NCI-H1694 (cell line): Measurements from ENCODE around the gene STK33.

ENCODE experiments used
- DNase-seq: peaks from one replicate; lab custom pipeline; 2025; lab: John Stamatoyannopoulos, UW

STK33 gene

DNA sequence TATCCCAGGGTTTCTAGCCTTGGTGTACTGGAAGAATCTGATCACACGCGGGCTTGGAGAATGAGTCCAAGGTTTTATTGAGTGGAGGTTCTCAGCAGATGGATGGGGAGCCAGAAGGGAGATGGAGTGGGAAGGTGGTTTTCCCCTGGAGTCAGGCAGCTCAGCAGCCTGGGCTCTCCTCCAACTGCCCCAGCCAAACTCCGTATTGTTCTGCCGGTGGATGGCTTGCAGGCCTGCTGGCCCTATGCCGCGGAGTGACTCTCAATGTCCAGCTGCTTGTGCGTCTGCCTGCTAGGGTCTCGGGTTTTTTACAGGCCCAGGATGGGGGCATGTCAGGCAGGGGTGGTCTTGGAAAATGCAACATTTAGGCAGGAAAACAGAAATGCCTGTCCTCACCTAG is 168.0 kb downstream of the STK33 start:
- DNase-seq = no peak

DNA sequence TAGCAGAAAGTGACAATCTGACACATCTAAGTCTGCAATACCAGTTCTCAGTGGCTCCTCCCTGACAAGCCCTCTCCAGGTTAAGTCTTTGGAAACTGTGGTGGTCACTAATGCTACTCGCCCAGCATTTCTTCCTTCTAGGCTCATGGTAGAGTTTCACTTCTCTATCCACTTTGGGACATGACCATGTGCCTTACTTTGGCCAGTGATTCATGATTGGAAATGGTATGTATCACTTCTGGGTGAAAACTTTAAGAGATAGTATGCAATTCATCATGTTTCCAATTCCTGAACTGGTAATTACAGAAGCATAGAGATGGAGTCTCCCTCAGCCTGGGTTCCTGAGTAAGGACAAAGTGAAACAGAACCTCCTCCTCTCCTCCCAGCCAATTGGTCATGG is 178.8 kb downstream of the STK33 start:
- no peak for DNase-seq

DNA sequence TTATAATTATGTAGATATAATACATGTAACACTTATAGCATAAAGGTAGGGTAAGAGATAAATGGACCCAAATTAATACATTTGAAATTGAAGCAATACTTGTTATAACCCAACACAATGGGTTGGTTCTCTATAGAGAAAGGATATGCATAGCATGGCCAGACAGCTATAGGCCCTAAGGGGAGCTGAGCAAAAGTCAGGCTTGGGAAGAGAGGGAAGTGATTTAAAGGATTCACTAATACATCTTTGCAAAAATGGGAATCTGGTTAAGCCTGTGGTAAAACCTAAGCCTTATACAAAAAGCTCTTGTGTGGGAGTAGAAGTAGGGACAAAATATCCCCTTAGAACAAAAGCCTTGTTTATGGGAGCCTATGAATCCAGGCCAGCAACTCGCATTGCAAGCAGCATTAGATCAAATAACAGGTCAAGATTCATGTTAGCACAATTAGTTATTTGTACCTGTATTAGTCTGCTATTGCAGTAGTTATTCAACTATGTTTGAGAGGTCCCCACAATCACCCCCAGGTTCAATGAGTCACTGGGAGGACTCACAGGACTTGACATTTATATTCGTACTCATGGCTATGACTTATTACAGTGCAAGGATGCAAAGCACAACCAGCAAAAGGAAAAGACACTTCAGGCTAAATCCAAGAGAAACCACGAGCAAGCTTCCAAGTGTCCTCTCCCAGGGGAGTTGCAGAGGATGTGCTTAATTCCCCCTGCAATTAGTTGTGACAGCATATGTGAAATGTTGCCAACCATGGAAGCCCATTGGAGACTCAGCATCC is 185.7 kb downstream of the STK33 start:
- no peak for DNase-seq

DNA sequence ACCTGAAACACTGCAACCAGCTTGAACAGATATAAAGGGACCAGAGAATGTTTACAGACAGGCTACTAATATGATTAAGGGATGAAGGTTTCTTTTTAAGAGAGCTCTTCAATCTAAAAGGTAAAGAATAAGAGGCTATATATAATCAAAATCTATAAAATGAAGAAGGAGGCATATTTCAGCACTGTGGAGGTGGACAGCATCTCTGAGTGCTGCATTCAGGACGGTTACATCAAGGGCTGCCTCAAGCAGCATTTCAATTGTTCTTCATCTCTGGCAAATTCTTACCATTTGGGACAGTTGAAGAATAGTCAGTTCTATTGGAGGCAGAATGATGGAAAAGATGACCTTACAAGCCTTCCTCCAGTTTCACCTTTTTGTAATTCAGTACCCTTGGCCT is 190.7 kb downstream of the STK33 start:
- no peak for DNase-seq

DNA sequence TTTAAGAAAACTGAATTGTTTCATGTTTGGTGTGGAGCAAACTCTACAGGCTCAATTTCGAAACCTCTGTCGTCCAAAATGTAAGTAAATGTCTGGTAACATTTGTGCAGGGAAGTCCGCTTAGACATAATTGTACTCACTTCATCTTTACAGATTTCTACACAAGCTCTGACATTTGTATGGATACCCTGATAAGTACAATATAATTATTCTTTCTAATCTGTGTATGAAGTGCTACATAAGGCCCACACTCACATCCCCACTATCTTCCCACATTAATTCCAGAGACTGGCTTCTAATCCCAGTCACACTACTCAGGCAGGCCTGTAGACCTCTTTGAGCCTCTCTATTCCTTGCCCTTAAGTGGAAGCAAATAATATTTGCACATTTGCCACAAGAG is 201.1 kb downstream of the STK33 start:
- no peak for DNase-seq

DNA sequence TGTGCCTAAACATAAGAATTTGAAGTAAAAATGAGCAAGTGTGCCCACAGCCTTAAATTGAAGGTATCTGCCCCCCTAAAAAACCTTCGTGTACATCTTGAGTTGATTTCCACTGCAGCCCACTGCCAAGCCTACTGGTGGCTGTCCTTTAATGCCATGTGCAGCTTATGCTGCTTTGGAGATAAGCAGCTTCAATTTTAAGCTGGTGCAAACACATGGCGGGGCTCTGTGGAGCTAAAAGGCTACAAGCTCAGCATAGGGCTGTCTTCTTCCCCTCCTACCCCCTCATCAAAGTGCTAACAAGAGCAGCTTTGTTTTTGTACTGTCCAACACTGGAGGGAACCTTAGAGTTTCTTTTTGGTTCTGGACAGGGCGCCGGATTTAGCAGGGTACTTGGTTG is 201.9 kb downstream of the STK33 start:
- DNase-seq = no peak

DNA sequence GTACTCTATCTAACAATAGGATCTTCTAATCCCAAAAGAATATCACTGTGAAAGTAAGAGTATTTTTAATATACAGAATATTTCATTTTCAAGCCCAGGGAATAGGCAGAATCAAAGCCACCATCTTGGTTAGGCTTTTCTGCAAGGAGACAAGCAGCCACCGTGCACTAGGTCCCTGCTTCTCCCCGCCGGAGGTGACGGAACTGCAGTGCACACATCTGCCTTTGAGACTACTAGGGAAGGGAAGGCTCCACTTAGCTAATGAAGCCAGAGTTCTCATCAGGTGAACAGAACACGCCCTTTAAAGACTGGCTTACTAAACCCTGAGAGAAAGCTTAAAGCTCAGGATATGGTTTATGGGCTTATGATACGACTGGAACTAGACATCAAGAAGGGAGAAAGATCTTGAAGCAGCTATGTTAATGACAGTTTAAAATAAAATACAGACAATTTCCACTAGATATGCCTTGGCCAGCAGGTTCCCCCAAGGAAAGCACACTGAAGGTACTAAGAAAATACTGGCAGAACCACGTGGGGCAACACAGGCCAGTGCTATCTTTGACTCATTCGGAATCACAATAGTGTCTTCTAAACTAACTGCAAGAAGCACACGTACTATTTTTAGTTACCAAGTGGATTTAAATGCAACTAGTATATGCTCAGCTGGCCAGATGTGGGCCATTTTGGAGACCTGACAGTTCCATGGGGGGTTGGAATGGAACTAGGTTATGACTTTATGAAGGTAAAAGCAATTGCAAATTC is 203.0 kb downstream of the STK33 start:
- DNase-seq = no peak

DNA sequence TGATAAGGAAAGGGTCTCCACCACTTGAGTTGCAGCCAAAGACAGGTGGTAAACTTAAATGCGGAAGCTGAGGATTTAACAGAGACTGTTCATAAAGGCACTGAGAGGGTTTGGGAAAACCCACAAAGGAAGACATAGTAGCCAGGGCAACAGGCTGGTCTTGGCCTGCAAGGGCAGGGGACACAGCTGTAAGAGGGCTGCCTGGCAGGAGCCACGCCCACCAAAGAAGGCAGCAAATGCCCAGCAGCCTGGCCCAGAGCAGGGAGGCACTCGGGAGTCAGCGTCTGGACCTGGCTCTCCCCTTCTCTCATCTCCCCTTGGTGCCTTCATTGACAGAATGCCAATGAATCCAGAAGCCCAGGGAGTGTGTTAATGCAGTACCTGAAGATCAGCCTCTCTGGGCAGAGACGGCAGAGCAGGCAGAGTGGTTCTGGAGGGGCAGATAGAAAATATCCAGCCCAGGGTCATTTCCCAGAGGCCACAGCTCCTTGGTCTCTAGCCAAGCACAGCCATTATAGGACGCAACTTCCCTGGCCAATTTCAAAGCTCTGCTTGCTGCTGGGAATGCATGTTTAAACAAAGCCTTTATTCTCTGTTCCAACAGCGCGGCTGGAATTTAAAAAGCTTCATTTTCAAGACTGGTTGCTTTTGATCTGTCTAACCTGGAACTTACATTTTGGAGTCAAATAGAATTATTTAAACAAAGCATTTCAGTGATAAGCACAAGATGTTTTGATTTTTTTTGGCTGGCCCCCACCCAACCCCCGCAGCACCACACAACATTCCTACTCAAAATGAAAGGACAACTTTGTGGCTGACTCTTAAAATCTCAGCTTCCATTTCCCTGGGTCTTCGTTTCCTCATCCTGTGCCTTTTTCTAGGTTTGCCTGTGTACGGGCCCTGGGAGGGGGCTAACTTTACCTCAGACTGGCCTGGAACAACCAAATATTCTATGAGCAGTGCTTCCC is 204.7 kb downstream of the STK33 start:
- no peak for DNase-seq

DNA sequence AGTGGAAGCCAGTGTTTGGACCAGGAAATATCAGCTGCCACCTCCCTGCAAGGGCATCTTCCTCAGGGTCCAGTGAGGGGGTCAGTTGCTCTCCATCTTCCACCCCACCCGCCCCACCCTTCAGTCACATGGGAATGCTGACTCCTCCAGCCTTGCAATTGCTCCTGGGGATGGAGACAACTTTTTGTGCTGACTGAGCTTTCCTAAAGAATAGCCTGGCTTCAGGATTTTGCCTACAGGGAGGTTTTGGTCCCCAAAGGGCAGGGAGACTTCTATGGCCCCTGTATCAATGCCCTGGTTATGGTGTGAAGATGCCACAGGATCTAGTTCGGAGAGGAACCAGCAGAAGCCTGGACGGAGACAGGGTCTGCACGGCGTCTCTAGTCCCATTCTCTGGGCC is 206.3 kb downstream of the STK33 start:
- no peak for DNase-seq

DNA sequence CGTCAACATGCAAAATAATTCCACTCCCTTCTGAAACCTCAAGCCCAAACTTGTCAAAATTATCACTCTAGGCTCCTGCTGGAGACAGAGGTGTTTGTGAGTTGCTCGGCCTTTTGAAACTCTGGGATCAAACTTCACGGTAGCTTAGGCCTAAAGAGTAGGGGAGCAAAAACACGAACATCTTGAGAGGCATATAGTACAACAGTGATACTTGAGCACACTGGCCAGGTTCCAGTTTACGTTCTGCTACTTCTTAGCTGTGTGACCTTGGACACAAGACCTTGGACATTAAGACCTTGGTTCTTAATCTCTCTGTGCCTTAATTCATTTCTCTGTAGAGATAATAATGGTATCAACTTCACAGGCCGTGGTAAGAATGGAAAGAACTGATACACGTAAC is 206.9 kb downstream of the STK33 start:
- no peak for DNase-seq

DNA sequence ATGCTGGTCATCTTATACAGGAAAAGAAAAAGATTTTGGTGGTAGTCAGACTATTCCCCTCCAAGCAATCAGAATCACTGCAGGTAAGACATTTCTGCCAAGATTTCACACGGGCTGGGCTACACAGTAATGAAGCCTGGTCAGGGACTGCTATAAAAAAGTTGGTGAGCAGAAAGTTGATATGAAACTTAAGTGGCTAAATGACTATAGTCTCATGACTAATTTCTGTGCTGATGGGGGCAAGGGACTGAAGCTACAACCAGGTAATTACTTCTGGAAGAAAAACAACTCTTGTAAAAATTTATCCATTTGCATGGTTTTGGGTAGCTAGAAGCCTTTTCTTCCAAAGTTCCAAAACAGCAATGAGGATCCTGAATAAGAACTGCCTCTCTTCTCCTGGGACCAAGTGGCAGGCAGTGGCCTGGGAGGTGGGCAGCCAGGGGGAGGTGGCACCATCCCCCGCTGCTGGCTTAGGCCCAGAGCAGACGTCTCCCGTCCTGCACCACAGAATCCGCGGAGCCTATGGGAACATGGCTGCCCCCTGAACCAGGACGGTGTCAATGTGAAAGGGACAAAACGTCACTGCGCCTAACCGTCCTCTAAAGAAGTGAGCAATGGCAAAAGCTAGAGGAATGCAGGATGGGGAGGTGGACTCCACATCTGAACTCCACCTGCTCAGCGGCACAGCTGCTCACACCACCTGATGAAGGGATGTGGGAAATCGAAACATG is 207.7 kb downstream of the STK33 start:
- no peak for DNase-seq

DNA sequence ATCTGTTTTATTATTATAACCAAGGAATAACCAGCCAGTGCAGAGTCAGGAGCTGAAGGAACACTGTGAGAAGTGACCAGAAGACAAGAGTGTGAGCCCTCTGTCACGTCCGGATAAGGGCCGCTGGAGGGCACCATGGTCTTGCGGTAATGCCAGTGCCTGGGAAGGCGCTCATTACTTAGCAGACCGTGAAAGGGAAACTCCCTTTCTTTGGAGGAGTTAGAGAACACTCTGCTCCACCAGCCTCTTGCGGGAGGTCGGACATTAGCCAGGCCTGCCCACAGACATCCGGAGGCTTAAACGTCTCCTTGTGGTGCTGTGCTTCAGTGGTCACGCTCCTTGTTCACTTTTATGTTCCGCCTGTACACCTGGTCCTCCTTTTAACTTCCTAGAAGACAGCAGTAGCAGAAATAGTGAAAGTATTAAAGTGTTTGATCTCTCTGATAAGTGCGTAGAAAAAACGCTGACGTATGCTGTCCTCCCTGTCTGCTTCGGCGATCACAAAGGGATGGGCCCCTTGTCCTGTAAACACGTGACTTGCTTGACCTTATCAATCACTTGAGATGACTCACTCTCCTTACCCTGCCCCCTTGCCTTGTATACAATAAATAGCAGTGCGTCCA is 209.7 kb downstream of the STK33 start:
- DNase-seq = no peak

DNA sequence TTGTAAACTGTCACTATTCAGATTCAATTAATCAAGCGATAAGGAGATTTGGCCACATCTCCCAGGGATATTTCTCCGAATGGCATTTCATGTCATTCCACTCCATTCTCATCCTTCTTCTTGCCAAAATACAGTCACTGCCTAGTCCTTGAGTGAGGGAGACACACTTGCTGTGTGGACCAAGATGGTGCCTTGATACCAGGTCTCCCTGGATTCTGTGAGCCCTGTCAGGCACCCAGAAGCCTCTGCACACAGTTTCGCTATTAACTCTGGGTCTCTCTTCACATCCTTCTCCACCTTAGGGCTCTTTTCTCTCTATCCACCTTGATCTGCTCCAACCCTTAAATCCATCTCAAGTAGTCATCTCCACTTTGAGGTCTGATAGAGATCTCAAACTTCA is 210.4 kb downstream of the STK33 start:
- no peak for DNase-seq

DNA sequence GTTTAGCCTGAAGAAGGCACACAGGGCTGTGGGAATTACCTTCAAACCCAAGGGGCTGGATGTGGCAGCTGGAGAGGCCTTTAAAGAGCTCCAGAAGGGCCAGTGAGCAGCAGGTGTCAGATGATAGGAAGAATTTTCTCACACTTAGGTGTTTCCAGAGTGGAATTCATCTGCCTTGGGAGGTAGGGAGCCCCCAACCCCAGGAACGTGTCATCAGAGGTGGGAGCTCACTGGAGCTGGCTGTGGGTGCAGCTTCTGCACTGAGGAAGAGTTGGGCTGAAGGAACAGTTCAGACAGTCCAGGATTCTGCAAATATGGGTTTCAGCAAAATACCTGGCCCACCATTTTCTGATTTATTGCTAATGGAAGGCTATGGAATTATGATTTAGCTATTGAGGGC is 210.8 kb downstream of the STK33 start:
- DNase-seq = no peak

DNA sequence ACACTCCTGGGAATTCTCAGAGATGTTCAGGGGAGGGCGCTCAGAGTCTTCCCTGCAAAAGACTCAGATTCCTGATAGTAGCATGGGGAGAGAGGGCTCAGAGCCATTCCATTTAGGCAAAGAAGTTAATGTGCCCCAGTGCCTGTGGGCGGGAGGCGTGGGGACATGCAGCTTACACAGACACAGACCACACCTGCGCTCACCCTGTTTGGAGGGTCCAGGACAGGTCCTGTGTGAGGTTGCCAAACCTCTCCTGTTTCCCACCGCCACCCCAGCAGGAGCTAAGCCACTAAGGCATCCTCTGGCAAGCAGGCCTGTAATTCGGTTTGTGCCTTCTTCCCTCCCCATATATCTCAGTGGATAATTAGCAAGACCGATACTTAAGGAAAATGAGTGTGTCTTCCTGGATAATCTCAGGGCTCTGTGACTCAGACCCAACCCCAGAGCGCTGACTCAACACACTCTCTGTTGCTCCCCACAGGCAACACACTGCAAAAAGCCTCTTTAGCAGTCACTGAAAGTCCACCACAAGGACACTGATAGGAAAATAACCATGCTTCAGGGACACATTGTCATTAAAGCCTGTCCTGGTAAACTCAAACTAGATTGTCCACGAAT is 211.5 kb downstream of the STK33 start:
- no peak for DNase-seq

DNA sequence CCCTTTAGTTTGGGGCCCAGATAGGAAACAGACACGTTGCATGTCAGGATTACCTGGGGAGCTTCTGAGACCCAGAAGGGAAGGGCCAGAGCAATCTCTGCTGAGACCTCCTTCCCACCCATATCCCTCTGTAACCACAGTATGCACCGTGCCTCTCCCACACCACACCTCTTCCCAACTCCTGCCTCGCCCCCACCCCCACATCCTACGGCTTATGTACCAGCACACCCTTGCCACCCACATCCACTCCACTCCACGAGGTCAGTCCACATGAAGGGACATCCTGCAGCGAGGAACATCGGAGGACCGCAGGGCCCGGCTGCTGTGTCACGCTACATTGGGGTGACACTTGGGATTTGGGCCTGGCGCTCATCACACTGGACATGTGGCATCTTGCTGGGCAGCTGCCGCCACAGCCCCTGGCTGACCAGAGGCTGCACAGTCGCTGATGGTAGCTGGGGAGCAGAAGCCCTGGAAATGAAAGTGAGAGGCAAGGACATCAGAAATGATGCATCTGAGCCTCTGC is 212.1 kb downstream of the STK33 start:
- DNase-seq = no peak

DNA sequence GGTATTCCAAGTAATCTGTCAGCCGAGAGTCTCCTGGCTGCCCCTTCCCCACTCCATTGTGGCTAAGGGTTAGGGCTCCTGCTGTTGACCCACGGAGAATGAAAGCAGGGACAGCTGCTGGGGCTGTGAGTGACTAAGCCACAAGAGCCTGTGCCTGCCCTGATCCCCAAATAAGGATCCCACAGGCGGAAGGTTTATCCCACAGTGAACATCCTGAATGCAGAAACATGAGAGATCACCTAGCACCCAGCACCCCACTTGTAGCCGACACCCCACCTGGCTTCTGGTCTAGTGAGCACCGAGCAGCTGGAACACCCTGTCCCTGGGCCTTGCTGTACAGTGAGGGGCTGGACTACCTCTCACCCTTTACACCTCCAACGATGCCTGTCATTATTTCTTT is 212.7 kb downstream of the STK33 start:
- DNase-seq = no peak

DNA sequence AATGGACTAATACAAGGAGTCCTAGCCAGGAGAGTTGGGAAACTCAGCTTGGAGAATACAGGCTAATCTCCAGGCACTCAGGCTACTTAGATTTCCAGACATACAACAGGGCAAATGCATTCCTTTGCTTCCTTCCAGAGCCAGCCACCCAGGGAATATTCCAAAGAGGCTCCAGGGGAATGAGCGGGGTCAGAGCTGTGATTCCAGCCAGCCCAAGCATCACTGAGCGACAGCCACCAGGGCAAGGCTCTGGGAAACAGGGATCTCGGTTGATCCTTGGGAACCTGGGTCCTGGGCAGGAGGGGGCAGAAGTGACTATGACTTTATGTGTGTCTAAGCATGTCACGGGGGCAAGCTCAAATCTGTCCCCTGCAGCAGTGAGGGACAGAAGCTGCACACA is 218.1 kb downstream of the STK33 start:
- no peak for DNase-seq

DNA sequence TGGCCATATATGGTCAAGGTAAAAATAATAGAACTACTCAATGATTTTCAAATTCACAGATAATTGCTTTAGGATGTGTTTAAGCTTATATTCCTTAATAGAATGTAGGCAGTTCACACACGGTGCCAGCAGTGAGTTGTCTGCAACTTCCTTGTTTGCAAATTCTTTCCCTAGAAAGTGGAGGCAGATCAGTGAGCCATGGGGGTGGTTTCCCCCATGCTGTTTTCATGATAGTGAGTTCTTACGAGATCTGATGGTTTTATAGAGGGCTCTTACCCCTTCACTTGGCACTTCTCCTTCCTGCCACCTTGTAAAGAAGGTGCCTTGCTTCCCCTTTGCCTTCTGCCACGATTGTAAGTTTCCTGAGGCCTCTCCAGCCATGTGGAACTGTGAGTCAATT is 218.6 kb downstream of the STK33 start:
- DNase-seq = no peak

DNA sequence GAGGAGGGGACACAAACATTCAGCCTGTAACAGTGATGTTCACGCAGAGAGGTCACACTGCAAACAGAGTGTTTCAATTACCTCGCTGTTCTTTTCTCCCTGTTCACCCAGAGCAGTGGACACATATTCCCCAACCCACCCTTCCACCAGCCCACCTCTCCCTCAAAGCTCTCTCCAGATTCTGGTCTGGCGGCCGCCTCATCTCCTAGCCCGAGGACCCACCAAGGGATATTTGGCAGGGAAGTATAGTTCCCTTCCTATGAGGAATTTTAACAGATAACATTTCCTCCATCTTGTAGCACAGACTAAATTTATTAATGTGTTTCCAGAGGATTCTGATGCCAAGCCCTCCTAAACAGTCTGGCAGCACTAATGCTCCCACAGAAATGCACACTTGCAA is 219.3 kb downstream of the STK33 start:
- no peak for DNase-seq
